Vagina (tissue), 2 donors: ENCODE results near the gene UNC93B1. TPM values are rescaled to one million over a fixed set of nuclear protein-coding genes. Genes with fewer than 3 reads are reported as not detected.

Source experiments
- DNase-seq, 2 donors: peaks; one replicate each; pipeline ENCODE4 v3.0.0-alpha.2; 2017; ENCODE audit errors: extremely low spot score in 2 of 2
- H3K27ac ChIP-seq: fragments of 200-600 bp; sonication (generic); one replicate; pipeline ENCODE4 v1.5.1; 2019
- H3K27me3 ChIP-seq: fragments of 200-600 bp; sonication (generic); one replicate; pipeline ENCODE4 v1.5.1; 2019
- H3K36me3 ChIP-seq, 2 donors: fragments of 200-600 bp; sonication (generic); one replicate each; pipeline ENCODE4 v1.5.1; 2017 to 2019
- H3K4me1 ChIP-seq: fragments of 200-600 bp; sonication (generic); one replicate; pipeline ENCODE4 v1.5.1; 2019
- H3K4me3 ChIP-seq, 2 donors: fragments of 200-600 bp; sonication (generic); 1 replicate in 1 of 2; 2 replicates in 1 of 2; pipeline ENCODE4 v1.5.1; 2016 to 2019
- H3K9me3 ChIP-seq: fragments of 200-600 bp; sonication (generic); one replicate; pipeline ENCODE4 v1.5.1; 2019
- POLR2A ChIP-seq, 2 donors: fragments of 450-650 bp; IDR thresholded peaks; one replicate each; pipeline ENCODE4 v1.6.1; 2017; ENCODE audit warnings: antibody characterized with exemption in 2 of 2, mild to moderate bottlenecking in 2 of 2, moderate library complexity in 2 of 2
- POLR2AphosphoS5 ChIP-seq, 2 donors: sonication (generic); formaldehyde crosslinking; IDR thresholded peaks; one replicate each; pipeline ENCODE4 v1.9.0; 2017; ENCODE audit warnings: antibody characterized with exemption in 2 of 2, mild to moderate bottlenecking in 2 of 2, low read depth in 1 of 2; ENCODE audit not compliant: insufficient read depth in 1 of 2
- intact Hi-C: fragments of 100-400 bp; cut with DNase I; formaldehyde crosslinking; loops from one replicate; pipeline ENCODE4 v1.15.1; 2023
- total RNA-seq: library from RNA; depleted of rRNA; stranded (reverse); fragments of >200 nt; gene quantifications from one replicate; pipeline ENCODE4 v1.2.3, GENCODE V29; 2016
- TF ChIP-seq, protein P1 (sequence below), 3 experiments: fragments of 450-650 bp in 2 of 3; fragments of 200-600 bp in 1 of 3; sonication (generic) in 1 of 3; IDR thresholded peaks; one replicate each; pipeline ENCODE4 v1.5.1; 2017 to 2019; ENCODE audit warnings: antibody characterized with exemption in 3 of 3, mild to moderate bottlenecking in 2 of 3, moderate library complexity in 2 of 3

Gene UNC93B1
- total RNA-seq, 1 donor from 2014 or later: 30.4 TPM

DNA sequence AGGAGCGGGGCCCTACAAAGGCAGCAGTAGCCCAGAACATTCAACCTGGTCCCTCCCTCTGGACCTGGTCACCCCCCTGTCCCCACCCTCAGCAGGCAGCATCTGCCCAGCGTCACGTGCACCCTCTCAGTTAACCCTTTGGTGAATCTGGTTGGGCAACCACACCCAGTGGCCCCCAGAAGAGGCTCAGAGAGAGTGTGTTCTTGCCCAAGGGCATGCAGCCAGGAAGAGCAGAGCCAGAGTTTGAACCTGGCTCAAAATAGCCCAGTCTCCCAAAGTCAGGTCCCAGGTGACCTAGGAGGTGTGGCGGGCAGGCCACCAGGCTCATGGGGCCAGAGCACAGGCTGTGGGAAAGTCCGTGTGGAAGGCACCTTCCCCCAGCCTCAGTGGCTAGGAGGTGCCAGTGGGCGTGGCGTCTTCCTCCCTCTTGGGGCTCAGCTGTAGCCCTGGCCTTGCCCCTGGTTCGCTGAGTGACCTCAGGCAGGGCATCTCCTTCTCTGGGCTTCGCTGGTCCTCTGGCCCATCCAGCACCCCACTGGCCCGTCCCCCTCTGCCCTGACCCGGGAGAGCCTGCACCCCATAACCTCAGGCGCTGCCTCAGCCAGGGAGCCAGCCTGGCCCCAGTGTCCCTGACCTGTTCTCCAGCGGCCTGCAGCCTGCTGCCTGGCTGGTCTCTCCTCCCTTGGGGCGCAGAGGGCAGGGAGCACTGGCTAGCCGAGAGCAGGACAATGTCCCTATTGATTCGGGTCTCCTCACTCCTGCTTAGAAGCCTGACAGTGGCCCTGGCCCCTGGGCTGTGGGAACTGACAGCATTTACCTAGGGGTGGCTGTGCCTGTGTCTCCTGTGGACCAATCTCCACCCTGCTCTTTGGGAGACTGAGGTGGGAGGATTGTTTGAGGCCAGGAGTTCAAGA is 13.3 kb upstream of the UNC93B1 start:
- intact Hi-C loops: no loop called here
- Histone ChIP-seq H3K4me1 (peaks cover 44% of the 10 kb centered on the region), H3K36me3 (no peaks in the 10 kb centered on the region), H3K27me3 (no peaks in the 10 kb centered on the region), H3K9me3 (no peaks in the 10 kb centered on the region), H3K27ac (no peak overlapping the region), H3K4me3 (no peak overlapping the region)
- no peak for DNase-seq
- TF ChIP-seq, protein P1, sequence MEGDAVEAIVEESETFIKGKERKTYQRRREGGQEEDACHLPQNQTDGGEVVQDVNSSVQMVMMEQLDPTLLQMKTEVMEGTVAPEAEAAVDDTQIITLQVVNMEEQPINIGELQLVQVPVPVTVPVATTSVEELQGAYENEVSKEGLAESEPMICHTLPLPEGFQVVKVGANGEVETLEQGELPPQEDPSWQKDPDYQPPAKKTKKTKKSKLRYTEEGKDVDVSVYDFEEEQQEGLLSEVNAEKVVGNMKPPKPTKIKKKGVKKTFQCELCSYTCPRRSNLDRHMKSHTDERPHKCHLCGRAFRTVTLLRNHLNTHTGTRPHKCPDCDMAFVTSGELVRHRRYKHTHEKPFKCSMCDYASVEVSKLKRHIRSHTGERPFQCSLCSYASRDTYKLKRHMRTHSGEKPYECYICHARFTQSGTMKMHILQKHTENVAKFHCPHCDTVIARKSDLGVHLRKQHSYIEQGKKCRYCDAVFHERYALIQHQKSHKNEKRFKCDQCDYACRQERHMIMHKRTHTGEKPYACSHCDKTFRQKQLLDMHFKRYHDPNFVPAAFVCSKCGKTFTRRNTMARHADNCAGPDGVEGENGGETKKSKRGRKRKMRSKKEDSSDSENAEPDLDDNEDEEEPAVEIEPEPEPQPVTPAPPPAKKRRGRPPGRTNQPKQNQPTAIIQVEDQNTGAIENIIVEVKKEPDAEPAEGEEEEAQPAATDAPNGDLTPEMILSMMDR (IDR thresholded peaks at IDR 0.05): no peak
- no peak for TF ChIP-seq POLR2AphosphoS5 (IDR thresholded peaks at IDR 0.05; ENCODE audit: insufficient read depth in 1 of 2, low read depth in 1 of 2)
- no peak for TF ChIP-seq POLR2A (IDR thresholded peaks at IDR 0.05)

DNA sequence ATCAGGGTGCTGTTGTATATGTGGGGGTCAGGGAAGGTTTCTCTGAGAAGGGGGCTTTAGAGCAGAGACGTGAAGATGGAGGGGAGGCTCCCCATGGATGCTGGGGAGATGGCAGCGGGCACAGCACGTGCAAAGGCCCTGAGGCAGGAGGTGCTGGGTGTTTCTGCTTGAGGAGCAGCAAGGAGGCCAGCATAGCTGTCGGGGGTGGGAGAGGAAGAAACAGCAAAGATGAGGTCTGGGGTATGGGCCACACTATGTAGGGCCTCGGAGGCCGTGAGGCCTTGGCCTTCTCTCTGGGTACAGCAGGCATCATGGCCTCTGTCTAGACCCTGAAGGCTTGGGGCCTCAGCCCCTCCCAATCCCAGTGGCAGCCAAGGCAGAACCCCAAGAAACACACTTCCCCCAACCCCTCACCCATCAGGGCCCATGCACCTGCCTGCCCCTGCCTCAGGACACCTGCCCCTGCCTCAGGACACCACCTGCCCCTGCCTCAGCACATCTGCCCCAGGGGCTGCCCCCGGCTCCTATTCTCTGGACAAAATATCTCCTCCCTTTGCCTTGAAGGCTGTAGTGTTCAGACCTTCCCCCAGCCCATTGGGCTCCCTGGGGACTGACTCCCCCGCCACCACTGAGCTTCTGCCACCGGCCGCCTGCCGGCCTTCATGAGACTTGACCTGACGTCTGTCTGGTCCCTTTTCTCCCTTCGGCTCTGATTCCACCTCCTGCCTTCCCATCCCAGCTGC is 12.4 kb upstream of the UNC93B1 start:
- H3K27me3 ChIP-seq: no peaks in the 10 kb centered on the region
- H3K4me1 ChIP-seq: peaks cover 52% of the 10 kb centered on the region
- H3K4me3 ChIP-seq: no peak overlapping the region
- no peak for TF ChIP-seq POLR2AphosphoS5 (IDR thresholded peaks at IDR 0.05; ENCODE audit: insufficient read depth in 1 of 2, low read depth in 1 of 2)
- TF ChIP-seq POLR2A (IDR thresholded peaks at IDR 0.05): no peak
- TF ChIP-seq, protein P1 (IDR thresholded peaks at IDR 0.05): no peak
- no peak overlapping the region for H3K27ac ChIP-seq
- intact Hi-C loops: no loop called here
- no peaks in the 10 kb centered on the region for H3K36me3 ChIP-seq
- no peaks in the 10 kb centered on the region for H3K9me3 ChIP-seq
- DNase-seq: no peak

- H3K27me3 ChIP-seq: no peaks in the 10 kb centered on the region
- H3K27ac ChIP-seq: no peak overlapping the region
- intact Hi-C loops: no loop called here
- no peak for TF ChIP-seq POLR2A (IDR thresholded peaks at IDR 0.05)
- no peak overlapping the region for H3K4me3 ChIP-seq
- peaks cover 61% of the 10 kb centered on the region for H3K4me1 ChIP-seq
- no peaks in the 10 kb centered on the region for H3K9me3 ChIP-seq
- no peaks in the 10 kb centered on the region for H3K36me3 ChIP-seq
- no peak for DNase-seq
These were observed 11.6 kb upstream of the UNC93B1 start for GRCh38 chr11:68015467-68015866.

GRCh38 chr11:68014947-68015447 is 11.1 kb upstream of the UNC93B1 start:
- no peak for DNase-seq
- H3K9me3 ChIP-seq: no peaks in the 10 kb centered on the region
- no peaks in the 10 kb centered on the region for H3K36me3 ChIP-seq
- H3K27ac ChIP-seq: peak overlapping the region; percentile 85
- peaks cover 66% of the 10 kb centered on the region for H3K4me1 ChIP-seq
- no peaks in the 10 kb centered on the region for H3K27me3 ChIP-seq
- no peak overlapping the region for H3K4me3 ChIP-seq
- TF ChIP-seq POLR2A (IDR thresholded peaks at IDR 0.05): no peak
- TF ChIP-seq, protein P1 (IDR thresholded peaks at IDR 0.05): no peak
- no peak for TF ChIP-seq POLR2AphosphoS5 (IDR thresholded peaks at IDR 0.05; ENCODE audit: insufficient read depth in 1 of 2, low read depth in 1 of 2)
- intact Hi-C loops: no loop called here

- Histone ChIP-seq H3K27me3 (no peaks in the 10 kb centered on the region), H3K9me3 (no peaks in the 10 kb centered on the region), H3K36me3 (no peaks in the 10 kb centered on the region), H3K27ac (peak overlapping the region; percentile 85), H3K4me3 (no peak overlapping the region), H3K4me1 (peaks cover 72% of the 10 kb centered on the region)
- intact Hi-C loops: no loop called here
- DNase-seq: no peak
- no peak for TF ChIP-seq POLR2A (IDR thresholded peaks at IDR 0.05)
- TF ChIP-seq POLR2AphosphoS5 (IDR thresholded peaks at IDR 0.05; ENCODE audit: insufficient read depth in 1 of 2, low read depth in 1 of 2): peak in 1 of 2 donors; percentile 56
These were observed 10.5 kb upstream of the UNC93B1 start for GRCh38 chr11:68014157-68014946.
